ENCODE data around the gene PNMT.

GRCh38 chr17:39674702-39675389 lies 6.6 kb downstream of the PNMT start:
- no peak for TF ChIP-seq EZH2 (IDR thresholded peaks at IDR 0.05; ENCODE audit: low read depth, low read length, severe bottlenecking)
- no peak for TF ChIP-seq CTCF (IDR thresholded peaks at IDR 0.05; ENCODE audit: control extremely low read depth in 1 of 3, insufficient read depth in 1 of 3, low read depth in 1 of 3, low read length in 3 of 3)
- TF ChIP-seq CBX5 (IDR thresholded peaks at IDR 0.05; ENCODE audit: low read depth, low read length) = no peak
